Activated CD4-positive, CD25-positive, alpha-beta regulatory T cell treated with anti-CD3 and anti-CD28 coated beads, Interleukin-2, amount 50 U/mL, for 24 hours (primary cell): ENCODE results near the gene FRAS1.
"Not testable (repeated sequence)": the region's sequence is repeated elsewhere in the genome, so short reads cannot be mapped to it uniquely, and the experiment has no call there.

Experiments used
- ATAC-seq, 2 donors: fragments of 150-1000 bp; cut with Tn5 transposase; one replicate each; pipeline ENCODE4 v1.10.0; 2021; ENCODE audit warnings: mild to moderate bottlenecking in 1 of 2, moderate library complexity in 1 of 2

The FRAS1 gene

DNA sequence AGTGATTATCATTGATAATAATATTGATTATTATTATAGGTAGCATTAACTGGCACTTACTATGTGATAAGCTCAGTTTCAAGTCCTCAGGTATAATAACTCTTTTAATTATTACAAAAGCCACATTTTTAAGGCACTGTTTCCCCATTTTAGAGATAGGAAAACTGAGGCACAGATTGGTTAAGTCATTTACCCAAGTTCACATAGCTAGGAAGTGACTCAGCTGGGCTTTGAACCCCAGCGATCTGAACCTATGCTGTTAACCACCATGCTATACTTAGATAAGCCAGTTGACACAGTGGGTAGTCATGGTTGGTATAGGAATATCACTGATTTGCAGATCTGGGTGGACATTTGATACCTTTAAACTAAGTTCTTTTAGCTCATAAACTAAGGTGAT, 110.4 kb downstream of the FRAS1 start:
- no peak for ATAC-seq

DNA sequence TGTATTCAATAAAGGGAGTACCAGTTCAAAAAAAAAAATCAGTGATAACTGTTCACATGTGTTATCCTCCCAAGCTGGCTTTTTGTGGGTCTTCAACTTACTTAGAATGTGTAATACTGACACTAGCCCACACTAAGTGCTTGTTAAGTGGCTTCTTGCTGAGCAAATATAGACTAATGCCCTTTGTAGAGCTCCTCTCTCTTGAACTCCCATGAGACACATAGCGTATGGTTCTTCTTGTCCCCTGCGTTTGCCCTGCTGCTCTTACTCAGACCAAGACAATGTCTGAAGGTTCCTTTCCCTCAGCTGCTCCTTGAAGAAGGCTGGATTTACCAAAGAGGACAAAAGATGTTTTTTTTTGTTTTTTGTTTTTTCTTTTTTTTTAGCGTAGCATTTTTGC, 110.9 kb downstream of the FRAS1 start:
- no peak for ATAC-seq

GRCh38 chr4:78169728-78170127, 112.6 kb downstream of the FRAS1 start:
- ATAC-seq, result no peak

- no peak for ATAC-seq
Observed at GRCh38 chr4:78171482-78171881, 114.4 kb downstream of the FRAS1 start.

GRCh38 chr4:78174891-78175290, 117.8 kb downstream of the FRAS1 start:
- no peak for ATAC-seq

DNA sequence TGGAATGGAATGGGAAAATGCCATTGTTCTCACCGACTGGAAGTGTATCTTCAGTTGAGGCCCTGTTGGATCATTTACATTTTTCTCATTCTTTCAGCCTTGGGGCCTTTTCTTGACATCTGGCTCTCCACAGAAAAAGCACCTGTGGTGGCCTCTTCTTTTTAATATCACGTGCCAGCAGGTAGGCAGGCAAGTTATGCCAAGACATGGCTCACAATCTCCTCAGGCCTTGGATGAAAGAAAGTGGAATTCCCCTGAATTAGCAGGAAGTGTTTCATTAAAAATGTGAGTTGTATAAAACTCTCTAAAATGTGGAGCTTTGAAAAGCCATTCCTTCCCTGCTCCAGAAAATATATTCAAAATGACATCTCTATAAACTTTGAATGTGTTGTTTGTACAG, 122.1 kb downstream of the FRAS1 start:
- ATAC-seq, result no peak

GRCh38 chr4:78181681-78182234, 124.6 kb downstream of the FRAS1 start:
- not testable (repeated sequence) for ATAC-seq

GRCh38 chr4:78184584-78184983, 127.5 kb downstream of the FRAS1 start:
- ATAC-seq, result no peak

GRCh38 chr4:78185117-78185516, 128.0 kb downstream of the FRAS1 start:
- no peak for ATAC-seq

DNA sequence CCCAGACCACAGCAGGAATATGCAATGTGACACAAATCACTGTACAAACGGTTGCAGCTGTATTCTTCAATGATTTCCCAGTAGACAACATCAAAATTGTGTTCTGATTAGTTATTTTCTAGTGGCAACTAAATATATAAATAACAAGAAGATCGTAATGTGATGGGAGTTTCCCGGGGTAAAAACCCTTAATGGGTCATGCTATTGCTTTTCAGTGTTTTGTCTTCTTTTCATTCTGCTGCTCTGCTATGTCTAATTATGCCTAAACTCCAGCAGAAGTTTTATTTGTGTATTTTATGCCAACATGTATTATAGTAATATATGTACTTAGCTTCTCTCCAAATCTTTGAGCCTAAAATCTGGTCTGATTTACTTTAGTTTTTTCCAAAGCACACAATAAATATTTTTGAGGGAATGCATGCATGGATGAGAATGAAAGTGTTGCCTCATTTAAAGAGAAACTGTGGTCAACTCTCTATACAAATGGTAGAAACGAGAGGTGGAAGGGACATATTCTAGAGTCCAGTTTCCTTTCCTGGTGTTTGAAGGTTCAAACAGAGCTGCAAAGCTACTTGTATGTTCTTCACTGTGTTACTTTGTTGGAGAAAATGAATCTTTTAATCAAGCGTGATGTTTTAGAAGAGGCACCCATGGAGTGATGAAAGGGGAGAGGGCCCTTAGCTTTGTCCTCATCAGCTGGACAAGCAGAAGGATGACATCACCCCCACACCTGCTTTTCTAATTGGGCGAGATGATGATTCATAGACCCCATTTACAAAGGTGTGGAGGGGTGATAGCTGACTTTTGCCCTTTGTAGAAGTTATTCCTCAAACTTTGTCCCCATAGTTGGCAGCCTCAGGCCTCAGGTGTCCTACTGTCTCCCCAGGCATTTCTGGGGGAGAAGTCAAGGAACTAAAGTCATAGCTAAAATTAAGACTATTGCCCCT, 129.7 kb downstream of the FRAS1 start:
- ATAC-seq, result no peak

DNA sequence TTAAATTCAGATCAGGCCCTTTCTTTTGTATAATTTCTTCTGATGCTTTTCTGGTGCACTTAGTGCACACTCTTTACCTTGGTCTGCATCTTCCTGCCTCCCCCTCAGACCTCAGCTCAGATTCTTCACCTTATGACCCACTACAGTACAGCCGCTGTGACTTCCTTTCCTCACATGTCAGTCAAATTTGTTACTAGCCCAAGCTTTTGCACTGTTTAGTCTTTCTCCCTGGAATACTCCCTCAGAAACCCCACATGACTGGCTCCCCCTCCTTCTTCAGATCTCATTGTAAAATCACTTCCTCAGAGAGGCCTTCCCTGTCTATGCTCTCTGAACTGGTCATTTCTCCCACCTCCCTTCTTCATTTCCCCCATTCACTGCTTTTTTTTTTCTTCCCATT, 132.9 kb downstream of the FRAS1 start:
- ATAC-seq, result no peak

- ATAC-seq, result no peak
Observed at GRCh38 chr4:78190595-78190994, 133.5 kb downstream of the FRAS1 start.

DNA sequence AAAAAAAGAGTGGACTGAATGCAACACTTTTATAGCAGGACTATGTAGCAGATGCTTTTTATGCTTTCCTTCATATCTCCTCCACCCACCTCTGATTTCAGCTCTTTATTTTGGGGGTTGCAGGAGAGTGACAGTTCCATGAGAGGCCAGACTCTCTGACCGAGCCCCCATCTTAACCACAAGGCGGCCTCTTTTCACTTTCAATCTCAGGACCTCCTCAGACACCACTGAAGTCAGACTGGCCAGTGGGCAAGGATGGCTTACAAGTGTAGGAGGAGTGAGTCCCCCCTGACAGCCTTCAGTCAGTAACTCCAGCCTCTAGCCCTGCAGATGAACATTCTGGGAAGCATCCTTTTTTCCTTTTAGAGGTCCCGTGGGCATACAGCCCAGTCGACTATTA, 140.8 kb downstream of the FRAS1 start:
- no peak for ATAC-seq

DNA sequence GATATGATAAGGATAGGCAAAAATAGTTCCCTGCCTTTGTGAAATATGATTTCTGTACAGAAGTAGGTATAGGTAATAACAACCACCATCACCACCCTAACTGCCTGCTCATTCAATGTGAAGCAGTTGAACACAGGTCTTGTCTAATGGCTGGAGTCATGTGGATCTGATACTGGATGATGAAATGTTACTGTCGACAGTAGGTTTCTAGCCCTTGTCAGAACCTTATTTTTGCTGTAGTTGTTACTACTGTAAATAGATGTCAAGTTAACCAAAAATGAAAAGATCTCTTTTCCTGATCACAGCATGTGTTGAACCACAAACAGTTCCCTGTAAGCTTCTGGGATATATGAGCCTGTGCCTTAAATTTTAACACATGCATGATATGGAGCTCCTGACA, 142.9 kb downstream of the FRAS1 start:
- no peak for ATAC-seq

DNA sequence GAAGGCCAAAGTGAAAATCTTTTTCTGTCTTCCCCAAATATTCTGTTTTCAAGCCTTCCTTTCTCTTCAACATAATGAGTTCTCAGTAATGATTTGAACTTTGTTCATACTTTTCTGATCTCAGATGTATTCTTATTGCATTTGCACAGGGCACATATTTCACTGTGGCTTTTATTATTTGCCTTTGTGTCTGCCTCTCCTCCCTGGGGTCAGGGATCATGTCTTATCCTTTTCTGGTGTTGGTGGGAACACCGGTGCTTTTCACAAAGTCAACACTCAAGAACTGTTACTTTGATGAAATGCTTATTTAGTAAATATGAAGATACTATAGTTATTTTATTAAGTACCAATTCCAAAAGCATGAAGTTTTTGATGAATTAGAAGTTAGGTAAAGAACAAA, 143.8 kb downstream of the FRAS1 start:
- no peak for ATAC-seq

GRCh38 chr4:78204176-78204575, 147.1 kb downstream of the FRAS1 start:
- ATAC-seq, result no peak

DNA sequence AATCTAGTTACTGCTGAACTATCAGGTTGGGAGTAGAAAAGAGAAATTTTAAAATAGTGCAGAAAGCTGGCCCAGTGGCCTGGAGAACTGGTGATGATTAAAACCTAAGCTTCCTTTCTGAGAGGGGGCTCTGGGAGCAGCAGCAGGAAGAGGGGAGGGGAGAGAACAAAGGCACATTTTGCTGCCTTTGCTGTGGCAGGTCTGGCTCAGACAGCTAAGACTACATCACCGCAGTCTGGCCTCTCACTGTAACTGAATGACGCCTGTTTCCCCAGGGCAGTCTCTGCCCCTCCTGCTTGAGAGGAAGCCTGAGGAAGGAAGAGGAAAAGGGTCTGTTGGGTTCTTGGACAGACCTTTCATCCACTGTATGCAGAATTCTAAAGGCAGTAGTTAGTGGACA, 148.5 kb downstream of the FRAS1 start:
- ATAC-seq, result no peak

DNA sequence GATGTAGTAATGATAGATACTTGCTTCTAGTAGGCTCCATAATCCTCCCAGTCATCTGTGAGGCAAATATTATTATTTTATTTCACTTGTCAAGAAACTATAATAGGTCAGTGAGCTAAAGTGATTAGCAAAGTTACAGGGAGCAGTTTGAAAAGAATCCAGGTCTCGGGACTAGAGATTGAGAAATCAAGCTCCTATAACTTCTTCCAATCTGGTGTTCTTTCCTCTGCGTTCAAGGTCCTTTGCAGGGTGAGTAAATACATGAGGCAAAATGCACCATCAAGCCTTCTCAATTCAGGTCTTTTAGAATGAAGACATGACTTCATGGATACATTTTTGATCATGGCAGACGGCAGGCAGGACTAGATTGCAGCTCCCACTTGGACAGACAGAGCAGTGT, 150.4 kb downstream of the FRAS1 start:
- ATAC-seq, result no peak

DNA sequence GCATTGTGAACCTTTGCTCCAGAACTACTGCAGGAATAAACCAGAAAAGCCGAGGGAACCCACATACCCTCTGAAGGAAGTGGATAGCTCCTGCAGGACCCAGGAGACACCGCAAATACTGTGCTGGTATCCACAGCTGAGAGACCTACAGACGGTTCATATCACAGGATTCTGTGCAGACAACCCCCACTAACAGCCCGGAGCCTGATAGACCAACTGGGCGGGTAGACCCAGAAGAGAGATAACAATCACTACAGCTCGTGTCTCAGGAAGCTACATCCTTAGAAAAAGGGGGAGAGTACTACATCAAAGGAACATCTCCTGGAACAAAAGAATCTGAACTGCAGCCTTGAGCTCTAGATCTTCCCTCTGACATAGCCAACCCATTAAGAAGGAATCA, 150.8 kb downstream of the FRAS1 start:
- ATAC-seq, result no peak

- not testable (repeated sequence) for ATAC-seq
Observed at GRCh38 chr4:78208896-78209295, 151.8 kb downstream of the FRAS1 start.

DNA sequence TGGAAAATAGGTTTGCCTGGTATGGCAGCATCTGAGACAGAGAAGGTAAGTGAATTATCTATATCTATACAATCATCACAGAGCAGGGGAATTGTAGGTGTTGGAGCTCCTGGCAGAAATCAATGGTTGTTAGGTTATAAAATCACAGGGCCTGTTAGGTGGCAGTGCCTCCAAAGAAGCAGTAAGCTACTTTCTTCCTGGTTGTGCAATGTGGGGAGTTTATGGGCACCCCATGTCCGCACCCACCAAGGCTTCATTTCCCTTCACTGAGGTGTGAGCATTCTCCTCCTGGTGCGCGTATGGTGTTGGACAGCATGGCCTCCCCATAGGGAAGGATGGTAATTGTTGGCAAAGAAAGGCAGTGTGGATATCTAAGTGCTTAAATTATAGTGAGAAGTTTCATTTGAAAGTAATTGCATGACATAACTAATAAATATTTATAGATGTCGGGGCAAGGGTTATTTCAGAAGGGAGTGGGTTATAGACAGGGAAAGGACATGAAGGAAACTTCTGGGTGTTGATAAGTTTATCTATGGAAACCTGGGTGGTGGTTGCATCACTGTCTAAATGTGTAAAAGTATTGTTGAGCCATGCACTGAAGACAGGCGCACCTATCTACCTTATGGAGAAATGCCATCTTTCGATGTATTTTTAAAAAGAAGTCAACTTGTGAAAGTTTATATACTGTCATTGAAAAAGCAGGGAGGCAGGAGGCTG, 153.7 kb downstream of the FRAS1 start:
- no peak for ATAC-seq

- no peak for ATAC-seq
Observed at GRCh38 chr4:78213218-78213617, 156.1 kb downstream of the FRAS1 start.

- no peak for ATAC-seq
Observed at GRCh38 chr4:78214078-78214477, 157.0 kb downstream of the FRAS1 start.

GRCh38 chr4:78217557-78217956, 160.4 kb downstream of the FRAS1 start:
- ATAC-seq, result no peak
